PC-3 (cell line): ENCODE measurements around the gene RNF144B.

Experiments used
- CTCF ChIP-seq: fragments of 300-600 bp; sonication (generic); conservative IDR thresholded peaks from 2 replicates; pipeline ENCODE4 v1.5.1; 2017; ENCODE audit warnings: antibody characterized with exemption, low read depth, mild to moderate bottlenecking, low read length
- EZH2 ChIP-seq: fragments of 300-600 bp; sonication (generic); IDR thresholded peaks from one replicate; pipeline ENCODE4 v1.6.1; 2017; ENCODE audit warnings: antibody characterized with exemption, mild to moderate bottlenecking, low read length; ENCODE audit not compliant: unreplicated experiment

- TF ChIP-seq CTCF = no peak
- TF ChIP-seq EZH2 = no peak
Observed at GRCh38 chr6:18496462-18496861, 109.3 kb downstream of the RNF144B start.
